ENCODE data around the gene MYO5B. TPM values are rescaled to one million over a fixed set of nuclear protein-coding genes. Genes with fewer than 3 reads are reported as not detected.
"Not testable (repeated sequence)": the region's sequence is repeated elsewhere in the genome, so short reads cannot be mapped to it uniquely, and the experiment has no call there.

MYO5B gene
- polyA plus RNA-seq, 4 donors: 45.0 to 185 (median 102) TPM

DNA sequence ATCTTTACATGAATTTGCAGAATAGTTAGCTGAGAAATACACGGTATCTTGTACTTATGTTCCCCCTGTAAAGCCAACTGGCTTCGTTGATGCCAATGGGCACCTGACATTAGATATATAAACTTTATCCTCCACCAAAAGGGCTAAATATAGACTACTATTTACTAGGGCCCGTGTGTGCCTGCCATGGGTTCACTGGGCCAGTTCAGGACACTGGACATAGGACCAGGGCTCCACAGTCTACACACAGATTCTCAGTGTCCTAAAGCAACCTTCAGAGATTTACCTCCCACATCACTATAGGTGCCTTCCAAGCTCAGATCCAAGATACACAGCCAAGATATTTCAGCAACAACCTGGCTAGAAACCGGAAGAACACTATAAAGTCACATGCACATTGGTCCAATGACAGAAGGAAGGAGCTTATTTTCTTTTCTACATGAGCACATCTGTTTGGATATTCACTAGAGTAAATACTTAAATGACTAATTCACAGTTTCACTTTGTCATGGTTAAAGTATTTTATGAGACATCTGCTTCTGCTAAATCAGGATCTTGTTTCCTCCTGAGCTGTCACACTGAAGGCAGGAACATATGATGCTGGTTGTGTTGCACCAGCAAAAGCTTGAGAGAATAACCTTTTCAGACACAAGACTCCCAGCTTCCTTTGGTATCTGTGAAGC, 95.1 kb downstream of the MYO5B start:
- FAIRE-seq (no peak), DNase-seq (peak; percentile 28 to 37)
- no peaks in the 10 kb centered on the region for H3K36me3 ChIP-seq (ENCODE audit: control insufficient read depth in 3 of 3, insufficient read depth in 2 of 3, low read depth in 1 of 3, low read length in 3 of 3)
- H3K4me1 ChIP-seq (ENCODE audit: control insufficient read depth in 3 of 3, insufficient read depth in 2 of 3, low read depth in 1 of 3, low read length in 2 of 3): peaks cover 0 to 5% (median 2%) of the 10 kb centered on the region in 3 donors
- H3K9me3 ChIP-seq (ENCODE audit: control insufficient read depth in 2 of 2, insufficient read depth in 1 of 2, low read depth in 1 of 2, low read length in 1 of 2): no peaks in the 10 kb centered on the region
- H3K27me3 ChIP-seq (ENCODE audit: control insufficient read depth in 3 of 3, insufficient read depth in 3 of 3, low read length in 3 of 3): no peaks in the 10 kb centered on the region
- H3K4me3 ChIP-seq (ENCODE audit: low read depth in 1 of 3, low read length in 3 of 3): no peak overlapping the region
- no peak overlapping the region for H3K27ac ChIP-seq (ENCODE audit: low read depth in 1 of 3, low read length in 2 of 3)
- WGBS, 3 donors: 73 to 75% (median 74%) methylated on average over 4 of the region's 4 CpGs

DNA sequence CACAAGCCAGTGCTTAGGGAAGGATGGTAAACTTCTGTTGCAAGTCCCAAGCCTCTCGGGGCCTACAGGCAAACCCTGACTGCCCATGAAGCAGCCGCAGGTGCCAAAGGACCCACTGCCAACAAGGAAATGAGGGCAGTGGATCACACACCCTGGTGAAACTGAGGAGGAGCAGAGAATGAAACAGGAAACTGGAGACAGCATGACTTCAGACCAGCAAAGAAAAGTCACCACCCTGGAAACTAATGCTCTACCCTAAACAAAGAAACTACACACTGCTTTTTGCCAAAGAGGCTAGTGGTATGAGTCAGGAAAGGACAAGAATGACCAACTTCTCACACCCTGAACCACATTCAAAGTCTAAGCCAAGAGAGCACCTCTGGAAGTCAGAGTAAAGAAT, 97.2 kb downstream of the MYO5B start:
- Histone ChIP-seq H3K9me3 (ENCODE audit: control insufficient read depth in 2 of 2, insufficient read depth in 1 of 2, low read depth in 1 of 2, low read length in 1 of 2) (no peaks in the 10 kb centered on the region), H3K27me3 (ENCODE audit: control insufficient read depth in 3 of 3, insufficient read depth in 3 of 3, low read length in 3 of 3) (no peaks in the 10 kb centered on the region), H3K27ac (ENCODE audit: low read depth in 1 of 3, low read length in 2 of 3) (peak overlapping the region in 1 of 3 donors; percentile 32), H3K4me3 (ENCODE audit: low read depth in 1 of 3, low read length in 3 of 3) (no peak overlapping the region), H3K4me1 (ENCODE audit: control insufficient read depth in 3 of 3, insufficient read depth in 2 of 3, low read depth in 1 of 3, low read length in 2 of 3) (peaks cover 0 to 5% (median 2%) of the 10 kb centered on the region in 3 donors), H3K36me3 (ENCODE audit: control insufficient read depth in 3 of 3, insufficient read depth in 2 of 3, low read depth in 1 of 3, low read length in 3 of 3) (no peaks in the 10 kb centered on the region)
- DNase-seq: peak in 1 of 2 donors; percentile 59
- WGBS, 3 donors: 11 to 51% (median 39%) methylated on average over 2 of the region's 2 CpGs
- FAIRE-seq: no peak

DNA sequence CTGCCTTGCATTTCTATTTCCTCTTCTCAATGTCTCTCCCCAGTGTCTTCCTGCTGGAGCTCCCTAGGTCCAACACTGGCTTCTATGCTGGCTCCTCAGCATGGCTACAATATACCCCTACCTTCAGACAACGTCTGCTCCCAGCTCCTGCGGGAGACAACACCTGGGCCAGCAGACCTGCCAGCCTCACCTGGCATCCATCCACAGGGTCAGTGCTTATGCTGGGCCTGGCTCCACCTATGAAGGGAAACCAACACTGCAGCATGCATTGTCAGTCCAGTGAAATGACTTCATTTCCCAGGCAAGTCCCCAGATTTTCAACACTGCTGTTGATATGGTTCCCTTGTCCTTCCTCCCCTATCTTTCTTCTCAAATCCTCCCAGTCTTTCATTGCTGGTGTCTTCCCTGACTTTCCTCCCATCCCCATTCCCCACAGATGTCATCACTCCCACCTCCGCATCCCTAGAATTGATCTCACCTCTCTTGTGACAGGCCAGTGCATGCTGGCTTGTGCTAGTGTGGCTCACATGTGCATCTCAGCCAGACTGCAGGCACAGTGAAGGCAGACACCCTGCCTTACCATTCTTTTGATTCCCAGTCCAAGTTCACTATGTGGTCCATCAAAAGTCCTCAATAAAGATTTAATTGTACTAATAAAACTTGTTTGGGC, 98.0 kb downstream of the MYO5B start:
- FAIRE-seq (no peak), DNase-seq (no peak)
- peaks cover 5 to 8% (median 6%) of the 10 kb centered on the region in 3 donors for H3K4me1 ChIP-seq (ENCODE audit: control insufficient read depth in 3 of 3, insufficient read depth in 2 of 3, low read depth in 1 of 3, low read length in 2 of 3)
- WGBS, 3 donors: 60 to 77% (median 63%) methylated on average over 3 of the region's 3 CpGs
- H3K36me3 ChIP-seq (ENCODE audit: control insufficient read depth in 3 of 3, insufficient read depth in 2 of 3, low read depth in 1 of 3, low read length in 3 of 3): no peaks in the 10 kb centered on the region
- H3K9me3 ChIP-seq (ENCODE audit: control insufficient read depth in 2 of 2, insufficient read depth in 1 of 2, low read depth in 1 of 2, low read length in 1 of 2): no peaks in the 10 kb centered on the region
- H3K27me3 ChIP-seq (ENCODE audit: control insufficient read depth in 3 of 3, insufficient read depth in 3 of 3, low read length in 3 of 3): no peaks in the 10 kb centered on the region
- H3K4me3 ChIP-seq (ENCODE audit: low read depth in 1 of 3, low read length in 3 of 3): no peak overlapping the region
- no peak overlapping the region for H3K27ac ChIP-seq (ENCODE audit: low read depth in 1 of 3, low read length in 2 of 3)

DNA sequence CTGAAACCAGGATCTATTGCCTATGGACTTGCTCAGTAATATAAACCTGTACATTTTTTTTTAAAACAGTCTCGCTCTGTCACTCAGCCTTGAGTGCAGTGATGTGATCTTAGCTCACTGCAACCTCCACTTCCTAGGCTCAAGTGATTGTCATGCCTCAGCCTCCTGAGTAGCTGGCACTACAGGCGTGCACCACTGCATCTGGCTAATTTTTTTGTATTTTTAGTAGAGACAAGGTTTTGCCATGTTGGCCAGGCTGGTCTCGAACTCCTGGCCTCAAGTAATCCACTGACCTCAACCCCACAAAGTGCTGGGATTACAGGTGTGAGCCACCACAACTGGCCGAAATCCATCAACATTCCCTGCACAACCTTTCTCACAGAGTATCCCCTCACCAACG, 100.2 kb downstream of the MYO5B start:
- 83 to 93% (median 87%) methylated on average over 5 of the region's 5 CpGs for WGBS, 3 donors
- FAIRE-seq; H3K4me3 ChIP-seq (ENCODE audit: low read depth in 1 of 3, low read length in 3 of 3); DNase-seq; H3K9me3 ChIP-seq (ENCODE audit: control insufficient read depth in 2 of 2, insufficient read depth in 1 of 2, low read depth in 1 of 2, low read length in 1 of 2); H3K27ac ChIP-seq (ENCODE audit: low read depth in 1 of 3, low read length in 2 of 3); H3K27me3 ChIP-seq (ENCODE audit: control insufficient read depth in 3 of 3, insufficient read depth in 3 of 3, low read length in 3 of 3); H3K36me3 ChIP-seq (ENCODE audit: control insufficient read depth in 3 of 3, insufficient read depth in 2 of 3, low read depth in 1 of 3, low read length in 3 of 3): not testable (repeated sequence)
- H3K4me1 ChIP-seq (ENCODE audit: control insufficient read depth in 3 of 3, insufficient read depth in 2 of 3, low read depth in 1 of 3, low read length in 2 of 3): peaks cover 5 to 21% (median 9%) of the 10 kb centered on the region in 3 donors

DNA sequence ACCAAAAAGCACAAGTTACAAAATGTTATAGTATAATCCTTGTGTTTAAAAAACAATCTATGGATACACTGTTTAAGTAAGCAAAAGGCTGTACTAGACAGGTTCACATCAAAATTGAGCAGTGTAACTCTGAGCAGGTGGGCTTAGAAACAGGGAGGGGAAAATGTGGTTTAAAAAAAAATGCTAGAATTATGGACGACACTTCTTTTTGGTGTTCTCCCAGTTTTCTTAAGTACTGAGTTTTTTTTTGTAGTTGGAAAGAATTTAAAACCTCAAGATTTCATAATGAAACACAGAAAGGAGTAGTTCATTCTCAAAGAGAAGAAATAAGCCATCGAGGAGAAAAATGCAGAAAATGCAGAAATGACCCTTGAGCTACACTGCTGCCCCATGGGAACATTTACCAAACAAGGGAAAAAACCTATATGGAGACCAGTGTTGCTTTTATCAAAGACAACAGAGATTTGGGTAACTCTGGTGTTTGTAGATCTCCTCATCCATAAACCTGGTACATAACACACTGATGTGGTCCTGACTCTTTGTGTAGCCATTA, 100.7 kb downstream of the MYO5B start:
- 77 to 99% (median 79%) methylated on average over 2 of the region's 2 CpGs for WGBS, 3 donors
- DNase-seq (no peak), FAIRE-seq (no peak)
- H3K27me3 ChIP-seq (ENCODE audit: control insufficient read depth in 3 of 3, insufficient read depth in 3 of 3, low read length in 3 of 3): no peaks in the 10 kb centered on the region
- no peaks in the 10 kb centered on the region for H3K36me3 ChIP-seq (ENCODE audit: control insufficient read depth in 3 of 3, insufficient read depth in 2 of 3, low read depth in 1 of 3, low read length in 3 of 3)
- H3K4me1 ChIP-seq (ENCODE audit: control insufficient read depth in 3 of 3, insufficient read depth in 2 of 3, low read depth in 1 of 3, low read length in 2 of 3): peaks cover 5 to 21% (median 9%) of the 10 kb centered on the region in 3 donors
- no peaks in the 10 kb centered on the region for H3K9me3 ChIP-seq (ENCODE audit: control insufficient read depth in 2 of 2, insufficient read depth in 1 of 2, low read depth in 1 of 2, low read length in 1 of 2)
- H3K27ac ChIP-seq (ENCODE audit: low read depth in 1 of 3, low read length in 2 of 3): no peak overlapping the region
- no peak overlapping the region for H3K4me3 ChIP-seq (ENCODE audit: low read depth in 1 of 3, low read length in 3 of 3)

DNA sequence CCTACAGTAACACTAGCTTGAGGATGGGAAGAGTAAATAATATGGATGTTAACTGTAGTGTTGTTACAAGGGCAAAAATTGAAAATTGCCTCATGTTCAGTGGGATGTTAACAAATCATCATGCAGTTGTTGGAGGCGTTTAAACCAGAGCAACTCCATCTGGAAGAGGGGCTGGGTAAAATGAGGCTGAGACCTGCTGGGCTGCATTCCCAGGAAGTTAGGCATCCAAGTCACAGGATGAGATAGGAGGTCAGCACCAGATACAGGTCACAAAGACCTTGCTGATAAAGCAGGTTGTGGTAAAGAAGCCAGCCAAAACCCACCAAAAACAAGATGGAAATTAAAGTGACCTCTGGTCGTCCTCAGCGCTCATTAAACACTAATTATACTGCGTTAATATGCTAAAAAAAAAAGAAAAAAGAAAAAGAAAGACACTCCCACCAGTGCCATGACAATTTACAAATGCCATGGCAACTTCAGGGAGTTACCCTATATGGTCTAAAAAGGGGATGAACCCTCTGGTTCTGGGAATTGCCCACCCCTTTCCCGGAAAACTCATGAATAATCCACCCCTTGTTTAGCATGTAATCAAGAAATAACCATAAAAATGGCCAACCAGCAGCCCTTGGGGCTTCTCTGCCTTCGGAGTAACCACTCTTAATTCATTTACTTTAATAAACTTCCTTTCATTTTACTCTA, 101.4 kb downstream of the MYO5B start:
- DNase-seq (no peak), FAIRE-seq (no peak)
- Histone ChIP-seq H3K4me1 (ENCODE audit: control insufficient read depth in 3 of 3, insufficient read depth in 2 of 3, low read depth in 1 of 3, low read length in 2 of 3) (peaks cover 2 to 21% (median 9%) of the 10 kb centered on the region in 3 donors), H3K27ac (ENCODE audit: low read depth in 1 of 3, low read length in 2 of 3) (no peak overlapping the region), H3K4me3 (ENCODE audit: low read depth in 1 of 3, low read length in 3 of 3) (no peak overlapping the region), H3K36me3 (ENCODE audit: control insufficient read depth in 3 of 3, insufficient read depth in 2 of 3, low read depth in 1 of 3, low read length in 3 of 3) (no peaks in the 10 kb centered on the region), H3K27me3 (ENCODE audit: control insufficient read depth in 3 of 3, insufficient read depth in 3 of 3, low read length in 3 of 3) (no peaks in the 10 kb centered on the region), H3K9me3 (ENCODE audit: control insufficient read depth in 2 of 2, insufficient read depth in 1 of 2, low read depth in 1 of 2, low read length in 1 of 2) (no peaks in the 10 kb centered on the region)
- WGBS, 3 donors: 78 to 84% (median 82%) methylated on average over 6 of the region's 6 CpGs

DNA sequence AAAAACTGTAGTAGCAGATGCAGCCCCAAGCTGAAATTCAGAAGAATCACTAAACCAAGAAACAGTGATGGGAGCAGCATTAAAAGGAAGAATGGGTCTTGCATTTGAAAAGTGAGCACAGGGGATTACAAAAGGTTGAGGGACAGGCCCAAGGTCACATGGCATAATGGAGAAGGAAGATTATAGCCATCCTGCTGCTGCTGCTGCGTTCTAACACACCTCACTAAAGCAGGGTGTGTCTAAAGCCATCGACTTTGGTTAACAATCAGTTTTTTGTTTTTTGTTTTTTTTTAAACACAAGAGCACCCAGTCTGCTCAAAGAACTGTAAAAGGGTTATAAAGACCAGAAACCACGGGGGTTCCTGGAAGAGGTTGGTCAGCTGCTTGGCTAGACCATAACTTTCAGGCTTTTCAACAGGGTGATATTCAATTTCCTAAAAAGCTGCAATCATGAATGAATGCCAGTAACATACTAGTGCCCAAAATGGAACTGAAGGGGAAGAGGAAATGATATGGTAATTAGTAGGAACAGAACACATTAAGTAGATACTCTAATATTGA, 102.6 kb downstream of the MYO5B start:
- no peaks in the 10 kb centered on the region for H3K36me3 ChIP-seq (ENCODE audit: control insufficient read depth in 3 of 3, insufficient read depth in 2 of 3, low read depth in 1 of 3, low read length in 3 of 3)
- FAIRE-seq (no peak), DNase-seq (no peak)
- peak overlapping the region in 1 of 3 donors; percentile 9 for H3K27ac ChIP-seq (ENCODE audit: low read depth in 1 of 3, low read length in 2 of 3)
- no peaks in the 10 kb centered on the region for H3K27me3 ChIP-seq (ENCODE audit: control insufficient read depth in 3 of 3, insufficient read depth in 3 of 3, low read length in 3 of 3)
- 9 to 36% (median 19%) methylated on average over 3 of the region's 3 CpGs for WGBS, 3 donors
- no peaks in the 10 kb centered on the region for H3K9me3 ChIP-seq (ENCODE audit: control insufficient read depth in 2 of 2, insufficient read depth in 1 of 2, low read depth in 1 of 2, low read length in 1 of 2)
- peaks cover 0 to 21% (median 9%) of the 10 kb centered on the region in 3 donors for H3K4me1 ChIP-seq (ENCODE audit: control insufficient read depth in 3 of 3, insufficient read depth in 2 of 3, low read depth in 1 of 3, low read length in 2 of 3)
- no peak overlapping the region for H3K4me3 ChIP-seq (ENCODE audit: low read depth in 1 of 3, low read length in 3 of 3)

All from small intestine (tissue), 7 donors.